CD4-positive, alpha-beta memory T cell (primary cell): Measurements from ENCODE around the gene PLTP. TPM values are rescaled to one million over a fixed set of nuclear protein-coding genes. Genes with fewer than 3 reads are reported as not detected.

Experiments
- CTCF ChIA-PET: fragments of 350-600 bp; sonication (Branson Sonifier 250); formaldehyde crosslinking; loops from one replicate; lab custom pipeline; 2021; ENCODE audit warnings: inconsistent platforms; ENCODE audit not compliant: partially characterized antibody; lab: Charles Lee
- POLR2A ChIA-PET: fragments of 350-600 bp; sonication (Branson Sonifier 250); formaldehyde crosslinking; loops from one replicate; lab custom pipeline; 2021; ENCODE audit not compliant: partially characterized antibody; lab: Charles Lee
- DNase-seq, 5 donors: peaks; one replicate each; pipeline versions ENCODE4 v3.0.0 to v3.0.0-alpha.2; 2020 to 2022; ENCODE audit warnings: mixed read lengths in 1 of 5
- H3K27ac ChIP-seq: one replicate; pipeline ENCODE4 v1.7.0; 2013; ENCODE audit warnings: low read depth, low read length
- H3K27me3 ChIP-seq: 2 replicates; pipeline ENCODE4 v1.7.0; 2013; ENCODE audit warnings: mild to moderate bottlenecking, low read length, moderate library complexity; ENCODE audit not compliant: insufficient read depth
- H3K36me3 ChIP-seq: 2 replicates; pipeline ENCODE4 v1.7.0; 2013; ENCODE audit warnings: mild to moderate bottlenecking, low read length, moderate library complexity; ENCODE audit not compliant: insufficient read depth
- H3K4me1 ChIP-seq: 2 replicates; pipeline ENCODE4 v1.7.0; 2013; ENCODE audit warnings: mild to moderate bottlenecking, low read length, moderate library complexity; ENCODE audit not compliant: insufficient read depth
- H3K4me3 ChIP-seq, 2 donors: one replicate each; pipeline ENCODE4 v1.7.0; 2013; ENCODE audit warnings: low read length in 2 of 2, mild to moderate bottlenecking in 1 of 2
- H3K9me3 ChIP-seq, 2 donors: one replicate each; pipeline ENCODE4 v1.7.0; 2013; ENCODE audit warnings: low read length in 2 of 2, control low read depth in 1 of 2; ENCODE audit not compliant: control insufficient read depth in 1 of 2
- H3K27ac Mint-ChIP-seq, 7 donors: one replicate each; pipeline ENCODE4 v1.8.0; 2020 to 2021; ENCODE audit warnings: mixed read lengths in 7 of 7, mild to moderate bottlenecking in 6 of 7, inconsistent platforms in 3 of 7, moderate library complexity in 3 of 7
- H3K27me3 Mint-ChIP-seq, 2 donors: one replicate each; pipeline ENCODE4 v1.8.0; 2020 to 2021; ENCODE audit warnings: mixed read lengths in 2 of 2
- H3K36me3 Mint-ChIP-seq, 2 donors: one replicate each; pipeline ENCODE4 v1.8.0; 2020 to 2021; ENCODE audit warnings: mixed read lengths in 2 of 2, inconsistent platforms in 1 of 2, mild to moderate bottlenecking in 1 of 2
- H3K4me1 Mint-ChIP-seq, 4 donors: one replicate each; pipeline ENCODE4 v1.8.0; 2020 to 2021; ENCODE audit warnings: mixed read lengths in 4 of 4, mild to moderate bottlenecking in 1 of 4
- H3K4me3 Mint-ChIP-seq, 8 donors: one replicate each; pipeline ENCODE4 v1.8.0; 2020 to 2021; ENCODE audit warnings: mixed read lengths in 8 of 8, mild to moderate bottlenecking in 7 of 8, moderate library complexity in 6 of 8, inconsistent platforms in 3 of 8
- H3K9me3 Mint-ChIP-seq, 8 donors: one replicate each; pipeline ENCODE4 v1.8.0; 2020 to 2021; ENCODE audit warnings: mixed read lengths in 8 of 8, mild to moderate bottlenecking in 5 of 8, inconsistent platforms in 3 of 8, moderate library complexity in 1 of 8
- intact Hi-C: fragments of 100-400 bp; cut with micrococcal nuclease; formaldehyde crosslinking; loops from one replicate; pipeline ENCODE4 v1.15.1; 2023
- polyA plus RNA-seq, 2 donors: library from polyadenylated mRNA; unstranded; fragments of 300-500 nt; fragmentation: Illumina TruSeq; gene quantifications; one replicate each; pipeline ENCODE4 v1.2.3, GENCODE V29; 2021
- total RNA-seq, 2 experiments: library from RNA; stranded (reverse); gene quantifications; one replicate each; pipeline ENCODE4 v1.2.3, GENCODE V29; 2021

Gene PLTP
- total and polyA plus RNA-seq, 4 experiments from 2014 or later, result 0.19 to 0.69 (median 0.29) TPM; not detected in 1

- ChIA-PET CTCF (interaction anchor here (1.3 to 1.5 kb wide), 2 partner anchors 13 to 121 kb away, joined by 3 to 5 read pairs; partner anchors contain the start of gene PCIF1), POLR2A (interaction anchor here (1.5 kb wide), 1 partner anchor 14 kb away, joined by 5 read pairs; the partner anchor contains the start of gene PCIF1)
- no peaks in the 10 kb centered on the region for H3K9me3 Mint-ChIP-seq
- no peaks in the 10 kb centered on the region for H3K36me3 ChIP-seq
- no peak overlapping the region for H3K4me3 ChIP-seq
- peaks cover 12% of the 10 kb centered on the region for H3K27me3 ChIP-seq
- no peak overlapping the region for H3K27ac ChIP-seq
- H3K4me1 ChIP-seq, result peaks cover 4% of the 10 kb centered on the region
- H3K4me1 Mint-ChIP-seq, result peaks cover 0 to 3% (median 0%) of the 10 kb centered on the region in 4 donors
- H3K9me3 ChIP-seq, result no peaks in the 10 kb centered on the region
- H3K27ac Mint-ChIP-seq, result peak overlapping the region in 1 of 7 donors; percentile 6
- H3K36me3 Mint-ChIP-seq, result no peaks in the 10 kb centered on the region
- DNase-seq, result no peak
- no peak overlapping the region for H3K4me3 Mint-ChIP-seq
- intact Hi-C loops, result no loop called here
- H3K27me3 Mint-ChIP-seq, result peaks cover 17 to 24% of the 10 kb centered on the region in 2 donors
Measured at GRCh38 chr20:45920462-45921336, 8.7 kb upstream of the PLTP start.

GRCh38 chr20:45919542-45920399, 7.8 kb upstream of the PLTP start:
- no peak overlapping the region for H3K4me3 ChIP-seq
- H3K4me1 ChIP-seq, result peaks cover 4% of the 10 kb centered on the region
- H3K27me3 ChIP-seq, result peaks cover 12% of the 10 kb centered on the region
- ChIA-PET POLR2A (interaction anchor here (1.0 to 1.5 kb wide), 3 partner anchors 15 to 30 kb away, joined by 4 to 5 read pairs (median 4); partner anchors contain the start of gene PCIF1), CTCF (interaction anchor here (1.2 to 1.5 kb wide), 2 partner anchors 14 to 121 kb away, joined by 4 to 5 read pairs; partner anchors contain the start of gene PCIF1)
- intact Hi-C loops, result no loop called here
- peaks cover 17 to 24% of the 10 kb centered on the region in 2 donors for H3K27me3 Mint-ChIP-seq
- H3K36me3 ChIP-seq, result no peaks in the 10 kb centered on the region
- DNase-seq, result no peak
- H3K27ac ChIP-seq, result no peak overlapping the region
- peaks cover 0 to 3% (median 0%) of the 10 kb centered on the region in 4 donors for H3K4me1 Mint-ChIP-seq
- no peaks in the 10 kb centered on the region for H3K36me3 Mint-ChIP-seq
- no peak overlapping the region for H3K4me3 Mint-ChIP-seq
- H3K27ac Mint-ChIP-seq, result peak overlapping the region in 1 of 7 donors; percentile 70
- H3K9me3 Mint-ChIP-seq, result no peaks in the 10 kb centered on the region
- H3K9me3 ChIP-seq, result no peaks in the 10 kb centered on the region

- Mint-ChIP-seq H3K9me3 (no peaks in the 10 kb centered on the region), H3K4me3 (no peak overlapping the region), H3K36me3 (no peaks in the 10 kb centered on the region), H3K27ac (peak overlapping the region in 1 of 7 donors; percentile 70), H3K27me3 (peaks cover 24 to 31% of the 10 kb centered on the region in 2 donors), H3K4me1 (peaks cover 0 to 2% (median 0%) of the 10 kb centered on the region in 4 donors)
- no peaks in the 10 kb centered on the region for H3K9me3 ChIP-seq
- H3K36me3 ChIP-seq, result no peaks in the 10 kb centered on the region
- H3K4me1 ChIP-seq, result no peaks in the 10 kb centered on the region
- H3K27me3 ChIP-seq, result peaks cover 16% of the 10 kb centered on the region
- intact Hi-C loops, result no loop called here
- ChIA-PET POLR2A (interaction anchor here (1.0 kb wide), 2 partner anchors 15 to 31 kb away, joined by 4 read pairs; partner anchors contain the start of gene PCIF1), CTCF (interaction anchor here (1.2 kb wide), 1 partner anchor 120 kb away, joined by 4 read pairs; no protein-coding TSS in a partner anchor)
- no peak for DNase-seq
- H3K4me3 ChIP-seq, result no peak overlapping the region
- H3K27ac ChIP-seq, result no peak overlapping the region
Measured at GRCh38 chr20:45918779-45919537, 7.0 kb upstream of the PLTP start.

GRCh38 chr20:45918182-45918737, 6.3 kb upstream of the PLTP start:
- Histone ChIP-seq H3K9me3 (no peaks in the 10 kb centered on the region), H3K27me3 (peaks cover 16% of the 10 kb centered on the region), H3K4me1 (no peaks in the 10 kb centered on the region), H3K27ac (no peak overlapping the region), H3K4me3 (no peak overlapping the region), H3K36me3 (no peaks in the 10 kb centered on the region)
- no peaks in the 10 kb centered on the region for H3K36me3 Mint-ChIP-seq
- no peaks in the 10 kb centered on the region for H3K9me3 Mint-ChIP-seq
- no peak overlapping the region for H3K27ac Mint-ChIP-seq
- intact Hi-C loops, result no loop called here
- CTCF ChIA-PET, result interaction anchor here (1.2 to 1.3 kb wide), 2 partner anchors 28 to 119 kb away, joined by 3 to 4 read pairs; no protein-coding TSS in a partner anchor
- H3K4me3 Mint-ChIP-seq, result no peak overlapping the region
- H3K4me1 Mint-ChIP-seq, result peaks cover 0 to 2% (median 0%) of the 10 kb centered on the region in 4 donors
- POLR2A ChIA-PET, result interaction anchor here (1.0 kb wide), 1 partner anchor 31 kb away, joined by 4 read pairs; no protein-coding TSS in a partner anchor
- H3K27me3 Mint-ChIP-seq, result peaks cover 24 to 31% of the 10 kb centered on the region in 2 donors
- DNase-seq, result no peak

GRCh38 chr20:45917790-45918141, 5.8 kb upstream of the PLTP start:
- H3K9me3 ChIP-seq, result no peaks in the 10 kb centered on the region
- H3K36me3 ChIP-seq, result no peaks in the 10 kb centered on the region
- POLR2A ChIA-PET, result no interaction called here
- intact Hi-C loops, result no loop called here
- no peak for DNase-seq
- H3K27me3 Mint-ChIP-seq, result peaks cover 26 to 31% of the 10 kb centered on the region in 2 donors
- H3K4me1 Mint-ChIP-seq, result peaks cover 0 to 2% (median 0%) of the 10 kb centered on the region in 4 donors
- no peaks in the 10 kb centered on the region for H3K4me1 ChIP-seq
- no peak overlapping the region for H3K4me3 Mint-ChIP-seq
- H3K9me3 Mint-ChIP-seq, result no peaks in the 10 kb centered on the region
- CTCF ChIA-PET, result interaction anchor here (1.3 kb wide), 1 partner anchor 27 kb away, joined by 3 read pairs; no protein-coding TSS in a partner anchor
- no peaks in the 10 kb centered on the region for H3K36me3 Mint-ChIP-seq
- H3K27ac Mint-ChIP-seq, result no peak overlapping the region
- peaks cover 16% of the 10 kb centered on the region for H3K27me3 ChIP-seq
- H3K4me3 ChIP-seq, result no peak overlapping the region
- H3K27ac ChIP-seq, result no peak overlapping the region

- intact Hi-C loops, result no loop called here
- CTCF ChIA-PET, result no interaction called here
- Mint-ChIP-seq H3K27me3 (peaks cover 14 to 17% of the 10 kb centered on the region in 2 donors), H3K36me3 (no peaks in the 10 kb centered on the region), H3K27ac (no peak overlapping the region), H3K4me3 (peak overlapping the region in 1 of 8 donors; percentile 64), H3K9me3 (no peaks in the 10 kb centered on the region), H3K4me1 (peaks cover 7 to 19% (median 13%) of the 10 kb centered on the region in 4 donors)
- no peak for DNase-seq
- H3K27ac ChIP-seq, result no peak overlapping the region
- H3K4me3 ChIP-seq, result no peak overlapping the region
- no peaks in the 10 kb centered on the region for H3K9me3 ChIP-seq
- peaks cover 18% of the 10 kb centered on the region for H3K4me1 ChIP-seq
- POLR2A ChIA-PET, result no interaction called here
- H3K27me3 ChIP-seq, result peaks cover 14% of the 10 kb centered on the region
- no peaks in the 10 kb centered on the region for H3K36me3 ChIP-seq
Measured at GRCh38 chr20:45913116-45913515, 1.2 kb upstream of the PLTP start.
